Lung (tissue), 12 donors: Measurements from ENCODE around the gene KCNV2. TPM values are rescaled to one million over a fixed set of nuclear protein-coding genes. Genes with fewer than 3 reads are reported as not detected.

Experiments
- ATAC-seq: fragments of 200-7000 bp; cut with Tn5 transposase; one replicate; pipeline ENCODE4 v1.9.1; 2020; ENCODE audit warnings: moderate number of reproducible peaks; ENCODE audit not compliant: insufficient read depth, low FRiP score
- DNase-seq, 3 donors: peaks; one replicate each; pipeline ENCODE4 v3.0.0-alpha.2; 2013 to 2017
- H3K27ac ChIP-seq, 2 donors: one replicate each; pipeline ENCODE4 v1.5.1; 2013; ENCODE audit warnings: mild to moderate bottlenecking in 2 of 2, moderate library complexity in 2 of 2, control low read depth in 1 of 2, inconsistent platforms in 1 of 2, low read depth in 1 of 2, low read length in 1 of 2
- H3K27me3 ChIP-seq, 3 donors: one replicate each; pipeline ENCODE4 v1.5.1; 2013; ENCODE audit warnings: low read length in 2 of 3; ENCODE audit not compliant: control insufficient read depth in 3 of 3, insufficient read depth in 3 of 3
- H3K36me3 ChIP-seq, 4 donors: one replicate each; pipeline ENCODE4 v1.5.1; 2013; ENCODE audit warnings: low read length in 4 of 4, mild to moderate bottlenecking in 1 of 4, moderate library complexity in 1 of 4; ENCODE audit not compliant: control insufficient read depth in 4 of 4, insufficient read depth in 4 of 4
- H3K4me1 ChIP-seq, 5 donors: one replicate each; pipeline ENCODE4 v1.5.1; 2013; ENCODE audit warnings: low read length in 5 of 5, mild to moderate bottlenecking in 2 of 5, moderate library complexity in 1 of 5; ENCODE audit not compliant: control insufficient read depth in 5 of 5, insufficient read depth in 5 of 5
- H3K4me3 ChIP-seq: one replicate; pipeline ENCODE4 v1.5.1; 2013; ENCODE audit warnings: mild to moderate bottlenecking, control low read depth, moderate library complexity
- H3K9ac ChIP-seq, 2 donors: one replicate each; pipeline ENCODE4 v1.5.1; 2013; ENCODE audit warnings: low read length in 2 of 2, control low read depth in 1 of 2; ENCODE audit not compliant: insufficient read depth in 1 of 2
- H3K9me3 ChIP-seq, 4 donors: one replicate each; pipeline ENCODE4 v1.5.1; 2013; ENCODE audit warnings: low read length in 3 of 4, mild to moderate bottlenecking in 1 of 4, moderate library complexity in 1 of 4; ENCODE audit not compliant: control insufficient read depth in 4 of 4, insufficient read depth in 3 of 4
- WGBS, 2 donors: extraction: QIAGEN DNeasy Blood & Tissue Kit; methylation state at CpG; one replicate each; pipeline ENCODE4 v1.1.7; 2013; 5-methylcytosine and 5-hydroxymethylcytosine counted together
- polyA plus RNA-seq, 2 donors: library from polyadenylated mRNA; stranded (reverse); fragments of 200-250 nt; gene quantifications; one replicate each; pipeline ENCODE4 v1.2.1, GENCODE V29; 2013
- total RNA-seq, 2 donors: library from RNA; depleted of rRNA in 1 of 2; stranded (reverse); fragments of >200 nt in 1 of 2; gene quantifications; one replicate each; pipeline ENCODE4 v1.2.1, GENCODE V29; 2014 to 2021
- TF ChIP-seq, protein P1 (sequence below): IDR thresholded peaks from 2 replicates; pipeline ENCODE4 v1.5.1; 2012; ENCODE audit warnings: mild to moderate bottlenecking; ENCODE audit errors: control extremely low read depth, extremely low read depth
- donor health status: control.
- donor health status: control.
- donor health status: Bipolar disorder and iron deficiency.
- donor health status: healthy.
- donor health status: DM: yes; HTN: yes; CAD: no.

The KCNV2 gene
- total and polyA plus RNA-seq, 4 donors: not detected

- Histone ChIP-seq H3K9ac (no peak overlapping the region), H3K4me1 (peaks cover 0 to 8% (median 0%) of the 10 kb centered on the region in 5 donors), H3K36me3 (no peaks in the 10 kb centered on the region), H3K9me3 (peaks cover 0 to 2% (median 0%) of the 10 kb centered on the region in 4 donors), H3K27ac (no peak overlapping the region), H3K27me3 (no peaks in the 10 kb centered on the region), H3K4me3 (no peak overlapping the region)
- ATAC-seq: no peak
- no peak for DNase-seq
- TF ChIP-seq, protein P1, sequence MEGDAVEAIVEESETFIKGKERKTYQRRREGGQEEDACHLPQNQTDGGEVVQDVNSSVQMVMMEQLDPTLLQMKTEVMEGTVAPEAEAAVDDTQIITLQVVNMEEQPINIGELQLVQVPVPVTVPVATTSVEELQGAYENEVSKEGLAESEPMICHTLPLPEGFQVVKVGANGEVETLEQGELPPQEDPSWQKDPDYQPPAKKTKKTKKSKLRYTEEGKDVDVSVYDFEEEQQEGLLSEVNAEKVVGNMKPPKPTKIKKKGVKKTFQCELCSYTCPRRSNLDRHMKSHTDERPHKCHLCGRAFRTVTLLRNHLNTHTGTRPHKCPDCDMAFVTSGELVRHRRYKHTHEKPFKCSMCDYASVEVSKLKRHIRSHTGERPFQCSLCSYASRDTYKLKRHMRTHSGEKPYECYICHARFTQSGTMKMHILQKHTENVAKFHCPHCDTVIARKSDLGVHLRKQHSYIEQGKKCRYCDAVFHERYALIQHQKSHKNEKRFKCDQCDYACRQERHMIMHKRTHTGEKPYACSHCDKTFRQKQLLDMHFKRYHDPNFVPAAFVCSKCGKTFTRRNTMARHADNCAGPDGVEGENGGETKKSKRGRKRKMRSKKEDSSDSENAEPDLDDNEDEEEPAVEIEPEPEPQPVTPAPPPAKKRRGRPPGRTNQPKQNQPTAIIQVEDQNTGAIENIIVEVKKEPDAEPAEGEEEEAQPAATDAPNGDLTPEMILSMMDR: no peak
- WGBS, 2 donors: 90 to 91% methylated on average over 1 of the region's 1 CpG
Observed at GRCh38 chr9:2691212-2691611, 26.1 kb upstream of the KCNV2 start.

DNA sequence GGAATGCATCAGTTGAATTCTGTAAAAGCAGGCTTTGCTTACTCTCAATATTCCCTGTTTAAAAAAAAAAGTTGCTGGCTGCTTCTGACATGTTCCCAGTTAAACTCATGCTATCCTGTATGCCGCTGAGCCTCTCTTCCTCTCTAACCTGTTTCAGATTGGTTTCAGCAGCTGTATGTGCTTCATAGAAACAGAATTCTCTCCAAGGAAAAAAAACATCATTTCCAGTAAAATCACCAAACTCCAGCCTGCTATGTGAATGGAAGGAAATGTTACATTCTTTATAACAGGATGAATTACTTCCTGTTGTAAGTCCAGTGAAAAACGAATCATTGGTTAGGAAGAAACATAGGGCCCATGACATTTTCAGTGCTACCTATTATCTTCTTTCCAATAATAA, 25.7 kb upstream of the KCNV2 start:
- ATAC-seq: no peak
- 46 to 48% methylated on average over 2 of the region's 2 CpGs for WGBS, 2 donors

GRCh38 chr9:2693056-2693455, 24.3 kb upstream of the KCNV2 start:
- no peak for ATAC-seq

More for the DNA sequence above, 25.7 kb upstream of the KCNV2 start:
- Histone ChIP-seq H3K4me3 (no peak overlapping the region), H3K9me3 (peaks cover 0 to 2% (median 0%) of the 10 kb centered on the region in 4 donors), H3K27me3 (no peaks in the 10 kb centered on the region), H3K4me1 (peaks cover 0 to 8% (median 0%) of the 10 kb centered on the region in 5 donors), H3K36me3 (no peaks in the 10 kb centered on the region), H3K27ac (peak overlapping the region in 1 of 2 donors; percentile 21), H3K9ac (no peak overlapping the region)
- no peak for DNase-seq
- TF ChIP-seq, protein P1: no peak

More at GRCh38 chr9:2693056-2693455, 24.3 kb upstream of the KCNV2 start:
- Histone ChIP-seq H3K9ac (no peak overlapping the region), H3K4me1 (peaks cover 0 to 8% (median 2%) of the 10 kb centered on the region in 5 donors), H3K36me3 (no peaks in the 10 kb centered on the region), H3K4me3 (no peak overlapping the region), H3K9me3 (peaks cover 0 to 2% (median 0%) of the 10 kb centered on the region in 4 donors), H3K27me3 (no peaks in the 10 kb centered on the region), H3K27ac (no peak overlapping the region)
- DNase-seq: no peak
- TF ChIP-seq, protein P1: no peak
- WGBS, 2 donors: 91% methylated on average over 3 of the region's 3 CpGs
